Dedifferentiated amniotic fluid mesenchymal stem cell (primary cell): ENCODE measurements around the gene PRG2.

Experiments used
- DNase-seq: peaks from one replicate; pipeline ENCODE4 v3.0.0-alpha.2; 2016; ENCODE audit errors: extremely low spot score

The PRG2 gene

GRCh38 chr11:57396744-57397143, 6.3 kb upstream of the PRG2 start:
- DNase-seq, result no peak

- no peak for DNase-seq
Measured at GRCh38 chr11:57395905-57396623, 5.6 kb upstream of the PRG2 start.

- DNase-seq, result no peak
Measured at GRCh38 chr11:57394203-57394965, 3.9 kb upstream of the PRG2 start.

GRCh38 chr11:57392763-57393105, 2.3 kb upstream of the PRG2 start:
- DNase-seq, result no peak

- DNase-seq, result no peak
Measured at GRCh38 chr11:57392066-57392762, 1.8 kb upstream of the PRG2 start.

GRCh38 chr11:57391539-57391938, 1.1 kb upstream of the PRG2 start:
- DNase-seq, result no peak

- DNase-seq, result no peak
Measured at GRCh38 chr11:57391111-57391510, 661 bp upstream of the PRG2 start.

- DNase-seq, result no peak
Measured at GRCh38 chr11:57387289-57388030, 3.0 kb downstream of the PRG2 start.

GRCh38 chr11:57386178-57386940, 4.1 kb downstream of the PRG2 start:
- no peak for DNase-seq

GRCh38 chr11:57380975-57381374, 9.5 kb downstream of the PRG2 start, which contains the start of gene PRG3:
Gene PRG3, minus strand, starts transcription at chr11:57381150. Its CDS starts 442 bp downstream, at chr11:57380708.
- DNase-seq, result no peak

- no peak for DNase-seq
Measured at GRCh38 chr11:57379732-57380131, 10.7 kb downstream of the PRG2 start.

GRCh38 chr11:57378186-57378585, 12.3 kb downstream of the PRG2 start:
- no peak for DNase-seq

GRCh38 chr11:57377107-57377506, 13.3 kb downstream of the PRG2 start:
- DNase-seq, result no peak

- DNase-seq, result no peak
Measured at GRCh38 chr11:57376095-57377090, 14.1 kb downstream of the PRG2 start.

GRCh38 chr11:57375490-57375889, 15.0 kb downstream of the PRG2 start:
- DNase-seq, result no peak

GRCh38 chr11:57374966-57375365, 15.5 kb downstream of the PRG2 start:
- DNase-seq, result no peak

- no peak for DNase-seq
Measured at GRCh38 chr11:57373146-57373545, 17.3 kb downstream of the PRG2 start.

- DNase-seq, result no peak
Measured at GRCh38 chr11:57370941-57371340, 19.5 kb downstream of the PRG2 start.

GRCh38 chr11:57370251-57370650, 20.2 kb downstream of the PRG2 start:
- peak; percentile 47 for DNase-seq

- no peak for DNase-seq
Measured at GRCh38 chr11:57368845-57369232, 21.6 kb downstream of the PRG2 start.
